HEK293 (cell line): ENCODE data around the gene AMPH.

Experiments used
- CTCF ChIP-seq: fragments of 450-650 bp; formaldehyde crosslinking; IDR thresholded peaks from 2 replicates; pipeline ENCODE4 v1.5.1; 2016; ENCODE audit warnings: missing biosample characterization, missing genetic modification characterization
- ZBTB17 ChIP-seq: fragments of 450-650 bp; formaldehyde crosslinking; IDR thresholded peaks from 2 replicates; pipeline ENCODE4 v1.5.1; 2016; ENCODE audit warnings: missing biosample characterization, missing genetic modification characterization
- ZNF148 ChIP-seq: fragments of 450-650 bp; formaldehyde crosslinking; IDR thresholded peaks from 2 replicates; pipeline ENCODE4 v1.5.0; 2017; ENCODE audit warnings: missing biosample characterization, missing genetic modification characterization, borderline replicate concordance
- ZNF184 ChIP-seq: fragments of 450-650 bp; IDR thresholded peaks from 2 replicates; pipeline ENCODE4 v1.5.1; 2018; ENCODE audit warnings: missing biosample characterization, mild to moderate bottlenecking, missing genetic modification characterization
- ZNF24 ChIP-seq: fragments of 450-650 bp; formaldehyde crosslinking; IDR thresholded peaks from 2 replicates; pipeline ENCODE4 v1.5.1; 2016; ENCODE audit warnings: missing biosample characterization, missing genetic modification characterization
- ZNF366 ChIP-seq: fragments of 450-650 bp; formaldehyde crosslinking; conservative IDR thresholded peaks from 2 replicates; pipeline ENCODE4 v1.5.1; 2016; ENCODE audit warnings: missing biosample characterization, missing genetic modification characterization

GRCh38 chr7:38481401-38481800 is 149.8 kb downstream of the AMPH start:
- TF ChIP-seq ZNF148 (tag by site-specific recombination) (no peak), CTCF (tag by site-specific recombination) (no peak), ZBTB17 (tag by site-specific recombination) (no peak), ZNF24 (tag by site-specific recombination) (no peak), ZNF366 (no peak), ZNF184 (no peak)
